HepG2 (cell line): Measurements from ENCODE around the gene DCUN1D4. TPM values are rescaled to one million over a fixed set of nuclear protein-coding genes. Genes with fewer than 3 reads are reported as not detected.
A peak's percentile ranks its signal among the peaks of the same experiment; 100 is the strongest.

ENCODE experiments used
- ATF2 ChIP-seq: sonication (generic); formaldehyde crosslinking; IDR thresholded peaks from 2 replicates; pipeline ENCODE4 v1.4.0; 2020; ENCODE audit warnings: missing genetic modification reagents
- ATF4 ChIP-seq, 2 experiments: fragments of 450-650 bp in 1 of 2; sonication (generic) in 1 of 2; formaldehyde crosslinking; IDR thresholded peaks; 2 replicates each; pipeline versions ENCODE4 v1.5.0 to v1.8.0; 2020 to 2022; ENCODE audit warnings: mild to moderate bottlenecking in 1 of 2, missing genetic modification reagents in 1 of 2
- CHD2 ChIP-seq: IDR thresholded peaks from 2 replicates; pipeline ENCODE4 v1.6.1; 2011; ENCODE audit warnings: low read depth, low read length, improper control_type of control experiment
- CREM ChIP-seq, 2 experiments: sonication (generic) in 1 of 2; formaldehyde crosslinking in 1 of 2; IDR thresholded peaks; 2 replicates each; pipeline versions ENCODE4 v1.4.0 to v1.6.1; 2016 to 2020; ENCODE audit warnings: antibody characterized with exemption in 1 of 2, mild to moderate bottlenecking in 1 of 2, missing genetic modification reagents in 1 of 2
- DBP ChIP-seq: sonication (generic); formaldehyde crosslinking; IDR thresholded peaks from 2 replicates; pipeline ENCODE4 v1.4.0; 2020; ENCODE audit warnings: missing genetic modification reagents; ENCODE audit errors: not compliant biosample characterization
- DMAP1 ChIP-seq: IDR thresholded peaks from 2 replicates; pipeline ENCODE4 v1.6.1; 2016
- MAFG ChIP-seq: sonication (generic); formaldehyde crosslinking; IDR thresholded peaks from 2 replicates; pipeline ENCODE4 v1.5.1; 2020; ENCODE audit warnings: mild to moderate bottlenecking, missing genetic modification reagents
- NFYB ChIP-seq: sonication (generic); formaldehyde crosslinking; IDR thresholded peaks from 2 replicates; pipeline ENCODE4 v1.4.0; 2020; ENCODE audit warnings: missing genetic modification reagents
- REL ChIP-seq: sonication (generic); formaldehyde crosslinking; conservative IDR thresholded peaks from 2 replicates; pipeline ENCODE4 v1.8.0; 2022; ENCODE audit warnings: mild to moderate bottlenecking, missing genetic modification reagents, moderate library complexity
- SP2 ChIP-seq: sonication (generic); formaldehyde crosslinking; IDR thresholded peaks from 2 replicates; pipeline ENCODE4 v1.5.1; 2020; ENCODE audit warnings: mild to moderate bottlenecking, missing genetic modification reagents
- ZBTB38 ChIP-seq: sonication (generic); formaldehyde crosslinking; IDR thresholded peaks from 2 replicates; pipeline ENCODE4 v1.5.1; 2020; ENCODE audit warnings: mild to moderate bottlenecking, missing genetic modification reagents
- ZFY ChIP-seq: sonication (generic); formaldehyde crosslinking; IDR thresholded peaks from 2 replicates; pipeline ENCODE4 v1.4.0; 2020; ENCODE audit warnings: missing genetic modification reagents
- ZNF407 ChIP-seq: sonication (generic); formaldehyde crosslinking; IDR thresholded peaks from one replicate; pipeline ENCODE4 v1.5.1; 2020; ENCODE audit warnings: mild to moderate bottlenecking, missing genetic modification reagents; ENCODE audit errors: not compliant biosample characterization
- ZNF451 ChIP-seq: sonication (generic); formaldehyde crosslinking; IDR thresholded peaks from 2 replicates; pipeline ENCODE4 v1.5.0; 2020; ENCODE audit warnings: mild to moderate bottlenecking, missing genetic modification reagents
- ZSCAN5A ChIP-seq: sonication (generic); formaldehyde crosslinking; IDR thresholded peaks from 2 replicates; pipeline ENCODE4 v1.8.0; 2022; ENCODE audit warnings: mild to moderate bottlenecking, missing genetic modification reagents, borderline replicate concordance
- polyA plus RNA-seq, 8 experiments: library from polyadenylated mRNA; depleted of rRNA in 3 of 8; stranded (reverse) in 7 of 8; unstranded in 1 of 8; fragments of >200 nt; fragmentation: Illumina TruSeq in 4 of 8; extraction: Trizol in 4 of 8; gene quantifications; 2 replicates each; pipeline versions ENCODE4 v1.2.1 to v1.2.3, GENCODE V29; 2011 to 2016; ENCODE audit warnings: low read depth in 4 of 8, missing spikeins in 1 of 8, mixed read lengths in 1 of 8; ENCODE audit not compliant: insufficient read depth in 1 of 8
- total RNA-seq, 5 experiments: library from RNA; depleted of rRNA; stranded (reverse); fragments of >200 nt; fragmentation: Illumina TruSeq; extraction: Trizol; gene quantifications; 2 replicates each; pipeline ENCODE4 v1.2.3, GENCODE V29; 2016; ENCODE audit warnings: low read depth in 1 of 5

The DCUN1D4 gene
- total and polyA plus RNA-seq, 2 of the 13 experiments (the other 11 are each of a cell fraction or from before 2014, with no cell fraction given): 27.9 to 44.4 TPM

GRCh38 chr4:51844153-51845054 is 1.5 kb downstream of the DCUN1D4 start (continued):
- no peak for TF ChIP-seq MAFG (CRISPR knock-in tag)
- TF ChIP-seq ZFY: peak; percentile 66; the same call in 1 of the 2 replicates
- no peak for TF ChIP-seq CHD2
- TF ChIP-seq REL: no peak
- no peak for TF ChIP-seq ATF4 (CRISPR knock-in tag; IDR thresholded peaks at IDR 0.05)
- peak; percentile 34; the same call in 1 of the 2 replicates for TF ChIP-seq ATF2 (CRISPR knock-in tag)
- peak; percentile 63 for TF ChIP-seq CREM (IDR thresholded peaks at IDR 0.05)
- no peak for TF ChIP-seq CREM (CRISPR knock-in tag; IDR thresholded peaks at IDR 0.05)
- 0 out of 2 replicates have a peak, but pooled peaks have one; percentile 38 for TF ChIP-seq ZBTB38
- peak; percentile 51; the same call in 1 of the 2 replicates for TF ChIP-seq SP2
- no peak for TF ChIP-seq DBP (CRISPR knock-in tag)
- TF ChIP-seq NFYB (CRISPR knock-in tag): peak; percentile 71
- peak; percentile 77; the same call in 1 of the 2 replicates for TF ChIP-seq ZNF451 (CRISPR knock-in tag)
- no peak for TF ChIP-seq ZNF407 (CRISPR knock-in tag)
- TF ChIP-seq ZSCAN5A (CRISPR knock-in tag): 0 out of 2 replicates have a peak, but pooled peaks have one; percentile 69
- TF ChIP-seq DMAP1 (CRISPR knock-in tag): peak; percentile 78
